ENCODE results near the gene EHMT1. TPM values are rescaled to one million over a fixed set of nuclear protein-coding genes. Genes with fewer than 3 reads are reported as not detected.

The EHMT1 gene
- total and polyA plus RNA-seq, 2 of the 8 experiments (the other 6 are each of a cell fraction or from before 2014, with no cell fraction given), result 95.7 to 163 TPM

DNA sequence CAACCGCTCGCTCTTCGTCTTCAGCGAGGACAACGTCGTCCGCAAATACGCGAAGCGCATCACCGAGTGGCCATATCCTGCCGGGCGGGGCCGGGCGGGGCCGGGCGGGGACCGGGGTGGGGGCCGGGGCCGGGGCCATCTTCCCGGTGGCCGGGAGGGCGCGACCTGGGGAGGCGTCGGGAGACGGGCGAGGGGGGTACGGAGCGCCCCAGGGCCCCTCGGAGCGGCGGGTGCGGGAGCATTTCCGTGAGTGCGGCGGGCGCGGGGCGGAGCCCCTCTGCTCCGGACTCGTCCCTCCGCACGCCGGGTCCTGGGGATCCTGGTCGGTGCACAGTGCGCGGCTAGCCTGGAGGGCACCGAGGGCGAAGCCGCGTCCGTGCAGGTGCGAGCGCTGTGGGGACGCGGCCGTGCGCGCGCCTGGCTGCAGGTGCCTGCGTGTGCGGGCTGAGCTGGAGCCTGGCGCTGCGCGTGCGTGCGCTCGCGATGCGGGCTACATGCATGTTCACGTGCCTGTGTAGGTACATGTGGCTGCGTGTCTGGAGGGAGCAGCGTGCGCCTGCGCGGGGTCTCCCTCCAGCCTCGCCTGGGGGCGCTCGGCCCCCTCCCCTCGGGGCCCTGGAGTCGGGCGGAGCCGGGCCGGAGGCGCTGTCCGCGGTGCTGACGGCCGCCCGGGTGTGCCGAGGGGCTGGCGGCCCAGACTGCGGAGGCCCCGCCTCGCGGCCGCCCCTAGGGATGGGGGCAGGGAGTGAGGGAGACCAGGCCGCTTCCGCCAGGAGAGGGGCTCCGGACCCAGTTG is 259.5 kb downstream of the EHMT1 start (continued):
- TF ChIP-seq TAF7 (optimal IDR thresholded peaks at IDR 0.05; ENCODE audit: borderline replicate concordance, low read depth, low read length), result peak; percentile 19
- TF ChIP-seq RAD21 (IDR thresholded peaks at IDR 0.05 in 1 of 2, conservative IDR thresholded peaks at IDR 0.05 in 1 of 2; ENCODE audit: low read depth in 2 of 2, low read length in 2 of 2), result peak; percentile 3 to 33; a peak in 2 of 4 replicates
- TF ChIP-seq SUZ12 (IDR thresholded peaks at IDR 0.05; ENCODE audit: low read length), result no peak
- peak; percentile 55 for TF ChIP-seq NRF1 (IDR thresholded peaks at IDR 0.05; ENCODE audit: low read depth, low read length)
- TF ChIP-seq RXRA (IDR thresholded peaks at IDR 0.05; ENCODE audit: insufficient read depth, low read depth, low read length), result no peak

Measured in H1 (cell line).